OCI-LY1 (cell line): ENCODE results near the gene ST8SIA2.

Experiments
- H2AFZ ChIP-seq: fragments of 200-600 bp; sonication (generic), shearing (Covaris generic); 2 replicates; pipeline ENCODE4 v1.6.0; 2014; ENCODE audit warnings: antibody characterized with exemption, mild to moderate bottlenecking, low read length
- H3F3A ChIP-seq: fragments of 200-600 bp; sonication (generic), shearing (Covaris generic); 2 replicates; pipeline ENCODE4 v1.6.0; 2014; ENCODE audit warnings: mild to moderate bottlenecking, antibody characterized with exemption, low read length, moderate library complexity; ENCODE audit not compliant: insufficient read depth
- H3K27ac ChIP-seq: fragments of 200-600 bp; sonication (generic); 2 replicates; pipeline ENCODE4 v1.5.1; 2014; ENCODE audit warnings: low read length, mixed run types, mild to moderate bottlenecking, low read depth; ENCODE audit not compliant: poor library complexity, severe bottlenecking
- H3K27me3 ChIP-seq: fragments of 200-600 bp; sonication (generic); 2 replicates; pipeline ENCODE4 v1.6.0; 2014; ENCODE audit warnings: antibody characterized with exemption, mild to moderate bottlenecking, low read length, moderate library complexity; ENCODE audit not compliant: insufficient read depth
- H3K36me3 ChIP-seq: fragments of 200-600 bp; sonication (generic); 2 replicates; pipeline ENCODE4 v1.6.1; 2014; ENCODE audit warnings: mild to moderate bottlenecking, antibody characterized with exemption, low read length, moderate library complexity, mixed read lengths; ENCODE audit not compliant: insufficient read depth
- H3K4me1 ChIP-seq: fragments of 200-600 bp; sonication (generic); 2 replicates; pipeline ENCODE4 v1.5.1; 2014; ENCODE audit warnings: mild to moderate bottlenecking, low read length, moderate library complexity; ENCODE audit not compliant: insufficient read depth, severe bottlenecking
- H3K4me2 ChIP-seq: fragments of 200-600 bp; sonication (generic), shearing (Covaris generic); 2 replicates; pipeline ENCODE4 v1.6.1; 2014; ENCODE audit warnings: low read length
- H3K4me3 ChIP-seq: fragments of 200-600 bp; sonication (generic); 2 replicates; pipeline ENCODE4 v1.5.1; 2014; ENCODE audit warnings: low read length, low read depth, mild to moderate bottlenecking, mixed read lengths; ENCODE audit not compliant: poor library complexity, severe bottlenecking
- H3K79me2 ChIP-seq: fragments of 200-600 bp; shearing (Covaris generic); 2 replicates; pipeline ENCODE4 v1.6.1; 2016; ENCODE audit warnings: mixed run types, low read length, mixed read lengths; ENCODE audit not compliant: insufficient read depth
- H3K9ac ChIP-seq: fragments of 200-600 bp; sonication (generic), shearing (Covaris generic); 2 replicates; pipeline ENCODE4 v1.6.1; 2014; ENCODE audit warnings: mild to moderate bottlenecking, low read length, mixed read lengths
- H3K9me2 ChIP-seq: fragments of 200-600 bp; sonication (generic), shearing (Covaris generic); 2 replicates; pipeline ENCODE4 v1.6.1; 2014; ENCODE audit warnings: low read depth, mild to moderate bottlenecking, low read length, mixed read lengths
- H3K9me3 ChIP-seq: fragments of 200-600 bp; shearing (Covaris generic); 2 replicates; pipeline ENCODE4 v1.6.1; 2014; ENCODE audit warnings: low read length, mixed read lengths
- H4K20me1 ChIP-seq: fragments of 200-600 bp; sonication (generic), shearing (Covaris generic); 2 replicates; pipeline ENCODE4 v1.6.0; 2016; ENCODE audit warnings: mild to moderate bottlenecking, low read length; ENCODE audit not compliant: insufficient read depth
- EZH2 ChIP-seq: fragments of 200-600 bp; sonication (generic), shearing (Covaris generic); IDR thresholded peaks from 2 replicates; pipeline ENCODE4 v1.8.0; 2017; ENCODE audit warnings: borderline replicate concordance, mixed run types, mild to moderate bottlenecking, antibody characterized with exemption, low read length, moderate library complexity, mixed read lengths
- TF ChIP-seq, protein P1 (sequence below): fragments of 200-600 bp; sonication (generic), shearing (Covaris generic); IDR thresholded peaks from 2 replicates; pipeline ENCODE4 v1.5.1; 2017; ENCODE audit warnings: mild to moderate bottlenecking, antibody characterized with exemption, low read length, moderate library complexity, mixed read lengths

The ST8SIA2 gene

DNA sequence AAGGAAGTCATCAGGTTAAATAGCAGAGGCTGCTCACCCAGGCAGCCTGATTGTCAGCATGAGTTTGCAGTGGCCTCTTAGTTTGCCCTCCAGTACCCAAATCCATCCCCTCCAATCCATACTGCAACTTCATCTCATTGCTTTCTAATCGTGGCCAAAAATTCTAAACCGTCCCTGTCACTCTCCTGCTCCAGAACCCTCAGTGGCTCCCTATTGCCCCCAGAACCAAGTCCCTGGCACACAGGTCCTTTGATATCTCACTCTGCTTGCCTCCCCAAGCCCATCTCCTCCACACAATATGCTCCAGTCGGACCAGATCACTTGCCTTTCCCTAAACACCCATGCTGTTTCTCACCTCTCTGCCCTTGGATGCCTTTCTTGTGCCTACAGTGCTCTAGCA, 49.7 kb downstream of the ST8SIA2 start:
- Histone ChIP-seq H2AFZ (no peak overlapping the region), H3K9me2 (no peaks in the 10 kb centered on the region), H3K27me3 (0 out of 2 replicates have a peak, but pooled peaks cover 4% of the 10 kb centered on the region), H3K4me1 (no peaks in the 10 kb centered on the region), H3K36me3 (no peaks in the 10 kb centered on the region), H3K27ac (no peak overlapping the region), H3K79me2 (no peaks in the 10 kb centered on the region), H4K20me1 (no peaks in the 10 kb centered on the region), H3F3A (no peaks in the 10 kb centered on the region), H3K4me3 (no peak overlapping the region), H3K9ac (no peak overlapping the region), H3K4me2 (no peak overlapping the region), H3K9me3 (no peaks in the 10 kb centered on the region)
- no peak for TF ChIP-seq EZH2
- TF ChIP-seq, protein P1, sequence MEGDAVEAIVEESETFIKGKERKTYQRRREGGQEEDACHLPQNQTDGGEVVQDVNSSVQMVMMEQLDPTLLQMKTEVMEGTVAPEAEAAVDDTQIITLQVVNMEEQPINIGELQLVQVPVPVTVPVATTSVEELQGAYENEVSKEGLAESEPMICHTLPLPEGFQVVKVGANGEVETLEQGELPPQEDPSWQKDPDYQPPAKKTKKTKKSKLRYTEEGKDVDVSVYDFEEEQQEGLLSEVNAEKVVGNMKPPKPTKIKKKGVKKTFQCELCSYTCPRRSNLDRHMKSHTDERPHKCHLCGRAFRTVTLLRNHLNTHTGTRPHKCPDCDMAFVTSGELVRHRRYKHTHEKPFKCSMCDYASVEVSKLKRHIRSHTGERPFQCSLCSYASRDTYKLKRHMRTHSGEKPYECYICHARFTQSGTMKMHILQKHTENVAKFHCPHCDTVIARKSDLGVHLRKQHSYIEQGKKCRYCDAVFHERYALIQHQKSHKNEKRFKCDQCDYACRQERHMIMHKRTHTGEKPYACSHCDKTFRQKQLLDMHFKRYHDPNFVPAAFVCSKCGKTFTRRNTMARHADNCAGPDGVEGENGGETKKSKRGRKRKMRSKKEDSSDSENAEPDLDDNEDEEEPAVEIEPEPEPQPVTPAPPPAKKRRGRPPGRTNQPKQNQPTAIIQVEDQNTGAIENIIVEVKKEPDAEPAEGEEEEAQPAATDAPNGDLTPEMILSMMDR, result no peak

DNA sequence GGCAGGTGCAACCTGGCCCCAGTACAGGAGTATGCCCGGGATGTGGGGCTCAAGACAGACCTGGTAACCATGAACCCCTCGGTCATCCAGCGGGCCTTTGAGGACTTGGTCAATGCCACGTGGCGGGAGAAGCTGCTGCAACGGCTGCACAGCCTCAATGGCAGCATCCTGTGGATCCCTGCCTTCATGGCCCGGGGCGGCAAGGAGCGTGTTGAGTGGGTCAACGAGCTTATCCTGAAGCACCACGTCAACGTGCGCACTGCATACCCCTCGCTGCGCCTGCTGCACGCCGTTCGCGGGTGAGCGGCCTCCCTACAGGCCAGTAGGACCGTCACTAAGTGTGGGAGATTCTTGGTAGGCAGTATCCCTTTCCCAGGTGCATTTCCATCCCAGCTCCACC, 51.0 kb downstream of the ST8SIA2 start:
- H2AFZ ChIP-seq, result no peak overlapping the region
- no peaks in the 10 kb centered on the region for H3F3A ChIP-seq
- no peaks in the 10 kb centered on the region for H3K9me2 ChIP-seq
- no peaks in the 10 kb centered on the region for H3K79me2 ChIP-seq
- H3K9ac ChIP-seq, result no peak overlapping the region
- no peak overlapping the region for H3K27ac ChIP-seq
- H3K4me3 ChIP-seq, result no peak overlapping the region
- no peaks in the 10 kb centered on the region for H3K4me1 ChIP-seq
- H3K27me3 ChIP-seq, result 0 out of 2 replicates have a peak, but pooled peaks cover 4% of the 10 kb centered on the region
- no peaks in the 10 kb centered on the region for H3K9me3 ChIP-seq
- H4K20me1 ChIP-seq, result no peaks in the 10 kb centered on the region
- TF ChIP-seq, protein P1, result no peak
- TF ChIP-seq EZH2, result no peak
- no peaks in the 10 kb centered on the region for H3K36me3 ChIP-seq
- no peak overlapping the region for H3K4me2 ChIP-seq

DNA sequence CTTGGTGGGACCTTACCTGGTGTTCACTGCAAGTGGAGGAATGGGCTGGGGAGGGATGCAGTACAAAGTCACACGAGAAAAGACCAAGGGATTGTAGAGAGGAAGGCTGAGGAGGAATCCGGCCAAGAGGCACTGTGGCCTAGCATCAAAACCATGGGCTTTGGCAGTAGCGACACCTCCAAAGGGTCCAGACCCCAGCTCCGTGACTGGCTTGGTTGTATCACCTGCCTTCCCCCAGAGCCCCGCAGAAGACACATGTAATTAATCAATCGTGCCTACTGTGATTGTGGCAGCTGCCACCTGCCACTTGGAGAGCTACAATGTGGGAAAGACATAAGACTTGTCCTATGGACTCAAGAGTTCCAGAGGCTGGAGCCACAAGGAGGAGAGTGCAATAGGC, 54.7 kb downstream of the ST8SIA2 start:
- H3K9me2 ChIP-seq, result no peaks in the 10 kb centered on the region
- H3K9me3 ChIP-seq, result no peaks in the 10 kb centered on the region
- H3K27me3 ChIP-seq, result no peaks in the 10 kb centered on the region; the same call in 1 of the 2 replicates
- no peak overlapping the region for H2AFZ ChIP-seq
- TF ChIP-seq, protein P1, result no peak
- no peak for TF ChIP-seq EZH2
- no peaks in the 10 kb centered on the region for H3K4me1 ChIP-seq
- no peak overlapping the region for H3K9ac ChIP-seq
- no peaks in the 10 kb centered on the region for H4K20me1 ChIP-seq
- H3K27ac ChIP-seq, result no peak overlapping the region
- no peaks in the 10 kb centered on the region for H3K36me3 ChIP-seq
- H3K4me2 ChIP-seq, result no peak overlapping the region
- no peaks in the 10 kb centered on the region for H3K79me2 ChIP-seq
- no peak overlapping the region for H3K4me3 ChIP-seq
- no peaks in the 10 kb centered on the region for H3F3A ChIP-seq
